HG03135 (cell line): ENCODE results near the gene ATXN10.
"Not testable (repeated sequence)": the region's sequence is repeated elsewhere in the genome, so short reads cannot be mapped to it uniquely, and the experiment has no call there.

ENCODE experiments used
- ATAC-seq: cut with Tn5 transposase; IDR thresholded peaks from one replicate; pipeline ENCODE4 v1.9.1; 2021; ENCODE audit warnings: mild to moderate bottlenecking, moderate library complexity; ENCODE audit not compliant: unreplicated experiment

The ATXN10 gene

GRCh38 chr22:45781966-45782365 is 110.3 kb downstream of the ATXN10 start:
- ATAC-seq = no peak

- ATAC-seq = no peak
These were observed 111.4 kb downstream of the ATXN10 start for GRCh38 chr22:45783021-45783420.

- no peak for ATAC-seq
These were observed 112.1 kb downstream of the ATXN10 start for GRCh38 chr22:45783690-45784089.

GRCh38 chr22:45784357-45785277 is 113.0 kb downstream of the ATXN10 start:
- no peak for ATAC-seq

GRCh38 chr22:45785458-45785857 is 113.8 kb downstream of the ATXN10 start:
- ATAC-seq = no peak

GRCh38 chr22:45786726-45787125 is 115.1 kb downstream of the ATXN10 start:
- ATAC-seq = no peak

GRCh38 chr22:45787759-45788158 is 116.1 kb downstream of the ATXN10 start:
- no peak for ATAC-seq

- ATAC-seq = no peak
These were observed 116.9 kb downstream of the ATXN10 start for GRCh38 chr22:45788522-45788921.

GRCh38 chr22:45790401-45790800 is 118.8 kb downstream of the ATXN10 start:
- ATAC-seq = no peak

- no peak for ATAC-seq
These were observed 121.5 kb downstream of the ATXN10 start for GRCh38 chr22:45793161-45793560.

GRCh38 chr22:45793892-45794291 is 122.3 kb downstream of the ATXN10 start:
- no peak for ATAC-seq

- ATAC-seq = not testable (repeated sequence)
These were observed 124.4 kb downstream of the ATXN10 start for GRCh38 chr22:45796009-45796408.

- no peak for ATAC-seq
These were observed 127.7 kb downstream of the ATXN10 start for GRCh38 chr22:45799291-45799690.

- no peak for ATAC-seq
These were observed 130.4 kb downstream of the ATXN10 start for GRCh38 chr22:45802054-45802453.

GRCh38 chr22:45804319-45804985 is 132.8 kb downstream of the ATXN10 start:
- no peak for ATAC-seq

- ATAC-seq = no peak
These were observed 133.3 kb downstream of the ATXN10 start for GRCh38 chr22:45804986-45805325.

- ATAC-seq = no peak
These were observed 133.8 kb downstream of the ATXN10 start for GRCh38 chr22:45805413-45805812.

- ATAC-seq = no peak
These were observed 135.7 kb downstream of the ATXN10 start for GRCh38 chr22:45807156-45807915.

- ATAC-seq = no peak
These were observed 141.3 kb downstream of the ATXN10 start for GRCh38 chr22:45812910-45813309.

GRCh38 chr22:45814198-45814597 is 142.6 kb downstream of the ATXN10 start:
- no peak for ATAC-seq

GRCh38 chr22:45816776-45817175 is 145.1 kb downstream of the ATXN10 start:
- no peak for ATAC-seq
